ENCODE data around the gene COX7A1.
"Not testable (repeated sequence)": the region's sequence is repeated elsewhere in the genome, so short reads cannot be mapped to it uniquely, and the experiment has no call there.

Gene COX7A1

DNA sequence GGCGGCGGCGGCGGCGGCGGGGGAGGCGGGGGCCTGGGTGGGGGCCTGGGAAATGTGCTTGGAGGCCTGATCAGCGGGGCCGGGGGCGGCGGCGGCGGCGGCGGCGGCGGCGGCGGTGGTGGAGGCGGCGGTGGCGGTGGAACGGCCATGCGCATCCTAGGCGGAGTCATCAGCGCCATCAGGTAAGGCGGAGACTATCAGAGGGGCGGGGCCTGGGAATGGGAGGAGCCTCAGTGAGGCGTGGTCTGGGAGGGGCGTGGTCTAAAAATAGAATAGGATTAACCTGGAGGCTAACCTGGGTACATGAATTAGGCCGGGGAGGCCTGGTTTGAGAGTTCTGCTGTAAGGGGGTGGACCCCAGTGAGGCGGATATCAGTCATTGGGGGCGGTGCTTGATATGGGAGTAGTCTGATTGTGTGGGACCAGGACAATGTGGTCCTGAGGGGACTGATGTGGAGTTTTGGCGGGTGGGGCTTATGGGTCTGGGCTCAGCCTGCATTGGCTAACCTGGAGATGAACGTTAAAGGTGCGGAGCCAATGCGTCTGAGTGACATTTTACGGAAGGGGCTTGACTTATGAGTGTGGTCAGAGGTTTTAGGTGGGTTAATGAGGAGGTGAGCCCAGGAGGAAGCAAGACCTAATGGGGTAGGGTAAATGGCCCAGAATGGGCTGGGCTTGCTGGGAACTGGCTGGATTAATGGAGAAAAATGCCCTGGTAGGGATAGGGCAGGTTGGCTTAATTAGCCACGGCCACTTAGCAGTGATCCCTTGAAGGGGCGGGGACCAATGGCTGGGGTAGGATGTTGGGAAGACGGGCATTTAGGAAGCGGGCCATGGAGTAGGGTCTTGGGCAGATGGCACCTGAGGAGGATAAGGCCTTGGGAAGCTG is 11.0 kb downstream of the COX7A1 start:
- DNase-seq, result peak; percentile 88

DNA sequence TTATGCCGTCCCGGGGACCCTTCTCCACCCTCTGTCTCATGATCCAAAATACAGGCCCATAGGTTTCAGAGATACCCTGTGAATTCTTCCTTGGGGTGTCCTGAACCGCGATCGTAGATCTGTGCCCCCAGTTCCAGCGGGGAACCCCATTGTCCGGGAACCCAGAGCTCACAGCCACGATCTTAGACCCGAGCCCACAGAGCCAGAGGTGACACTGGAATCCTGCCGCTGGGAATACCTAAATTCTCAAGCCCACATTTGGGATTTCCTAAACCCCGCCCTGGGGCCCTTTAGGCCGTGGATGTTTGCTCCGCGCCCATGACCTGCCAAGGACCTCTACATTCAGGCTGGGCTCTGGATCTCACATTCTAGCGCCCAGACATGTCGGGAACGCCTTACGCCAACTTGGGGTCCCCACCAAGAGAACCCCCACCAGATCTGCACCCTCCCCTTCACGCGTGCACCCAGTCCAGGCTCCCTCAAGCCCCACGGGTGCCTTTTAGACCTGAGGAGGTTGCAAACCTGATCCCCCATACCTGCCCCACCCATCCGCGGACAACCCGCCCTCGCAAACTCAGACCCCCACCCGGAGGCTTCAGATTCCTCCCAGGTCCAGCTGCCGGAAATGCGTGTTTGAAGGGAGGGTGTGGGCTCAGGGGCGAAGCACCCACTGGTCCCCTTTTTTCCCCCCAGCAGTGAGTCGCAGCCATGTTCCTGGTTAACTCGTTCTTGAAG is 11.8 kb downstream of the COX7A1 start:
- peak; percentile 55 for DNase-seq

DNA sequence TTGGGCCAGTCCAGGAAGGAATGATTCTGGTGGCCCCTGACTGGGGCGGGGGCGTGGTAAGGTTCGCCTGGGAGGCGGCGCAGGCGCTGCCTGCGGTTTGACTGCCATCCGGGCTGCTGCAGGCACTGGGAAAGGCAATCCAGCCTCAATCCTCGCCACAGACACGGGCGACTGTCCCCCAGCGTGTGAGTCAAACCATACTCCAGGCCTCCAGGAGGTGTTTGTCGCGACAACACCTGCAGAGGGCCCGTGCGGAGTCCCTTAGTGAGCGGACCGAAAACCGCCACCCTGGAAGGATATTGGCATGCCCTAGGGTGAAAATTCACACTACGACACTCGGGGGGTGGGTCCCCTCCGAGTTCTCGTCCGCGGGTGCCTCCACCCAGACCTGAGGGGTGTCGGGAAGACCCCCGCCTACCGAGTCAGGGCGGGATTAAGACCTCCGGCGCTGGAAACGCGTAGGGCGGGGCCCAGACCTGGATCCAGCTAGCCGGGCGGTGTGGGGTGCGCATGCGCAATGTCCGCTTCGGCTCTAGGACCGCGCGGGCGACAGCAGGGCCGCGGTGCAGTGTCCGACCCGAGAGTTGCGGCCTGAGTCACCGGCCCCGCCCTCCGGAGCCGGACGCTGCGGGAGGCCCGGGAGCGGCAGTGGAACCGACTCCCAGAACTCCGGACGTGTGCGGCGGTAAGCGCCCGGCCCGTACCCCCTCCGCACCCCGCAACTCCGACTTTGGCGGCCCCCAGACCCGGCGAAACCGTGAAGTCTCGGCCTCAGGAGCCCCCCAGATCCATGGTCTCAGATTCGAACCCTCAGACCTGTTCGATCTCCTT is 12.6 kb downstream of the COX7A1 start, which contains the start of gene CAPNS1:
Gene CAPNS1, plus strand, starts transcription at position 594 of the 831 bp plus-strand sequence. CDS start 946 bp downstream, outside the sequence.
- peak; percentile 98 for DNase-seq

DNA sequence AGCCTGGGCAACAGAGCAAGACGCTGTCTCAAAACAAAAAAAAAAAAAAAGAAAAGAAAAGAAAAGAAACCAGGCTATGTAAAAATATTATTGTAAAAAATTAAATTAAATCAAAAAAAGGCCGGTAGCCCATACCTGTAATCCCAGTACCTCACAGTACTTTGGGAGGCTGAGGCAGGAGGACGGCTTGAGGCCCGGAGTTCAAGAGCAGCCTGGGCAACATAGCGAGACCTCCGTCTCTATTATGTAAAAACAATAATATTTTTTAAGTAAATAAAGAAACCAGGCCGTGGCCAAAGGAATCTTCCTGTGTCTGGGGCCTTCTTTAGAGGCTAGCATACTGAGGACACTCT is 13.2 kb downstream of the COX7A1 start:
- DNase-seq, result no peak

GRCh38 chr19:36136964-36137686 is 15.1 kb downstream of the COX7A1 start:
- no peak for DNase-seq

GRCh38 chr19:36134867-36135266 is 17.4 kb downstream of the COX7A1 start:
- not testable (repeated sequence) for DNase-seq

GRCh38 chr19:36131221-36131620 is 21.0 kb downstream of the COX7A1 start:
- not testable (repeated sequence) for DNase-seq

GRCh38 chr19:36128392-36128736 is 23.9 kb downstream of the COX7A1 start:
- no peak for DNase-seq

DNA sequence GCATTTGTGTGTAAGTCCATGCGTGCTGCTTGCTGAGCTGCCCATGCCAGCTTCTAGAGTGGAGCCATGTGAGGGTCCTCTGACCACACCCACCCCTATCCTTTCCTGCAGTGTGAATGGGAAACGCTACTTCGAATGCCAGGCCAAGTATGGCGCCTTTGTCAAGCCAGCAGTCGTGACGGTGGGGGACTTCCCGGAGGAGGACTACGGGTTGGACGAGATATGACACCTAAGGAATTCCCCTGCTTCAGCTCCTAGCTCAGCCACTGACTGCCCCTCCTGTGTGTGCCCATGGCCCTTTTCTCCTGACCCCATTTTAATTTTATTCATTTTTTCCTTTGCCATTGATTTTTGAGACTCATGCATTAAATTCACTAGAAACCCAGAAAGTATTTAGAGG is 26.7 kb downstream of the COX7A1 start:
- DNase-seq, result no peak

DNA sequence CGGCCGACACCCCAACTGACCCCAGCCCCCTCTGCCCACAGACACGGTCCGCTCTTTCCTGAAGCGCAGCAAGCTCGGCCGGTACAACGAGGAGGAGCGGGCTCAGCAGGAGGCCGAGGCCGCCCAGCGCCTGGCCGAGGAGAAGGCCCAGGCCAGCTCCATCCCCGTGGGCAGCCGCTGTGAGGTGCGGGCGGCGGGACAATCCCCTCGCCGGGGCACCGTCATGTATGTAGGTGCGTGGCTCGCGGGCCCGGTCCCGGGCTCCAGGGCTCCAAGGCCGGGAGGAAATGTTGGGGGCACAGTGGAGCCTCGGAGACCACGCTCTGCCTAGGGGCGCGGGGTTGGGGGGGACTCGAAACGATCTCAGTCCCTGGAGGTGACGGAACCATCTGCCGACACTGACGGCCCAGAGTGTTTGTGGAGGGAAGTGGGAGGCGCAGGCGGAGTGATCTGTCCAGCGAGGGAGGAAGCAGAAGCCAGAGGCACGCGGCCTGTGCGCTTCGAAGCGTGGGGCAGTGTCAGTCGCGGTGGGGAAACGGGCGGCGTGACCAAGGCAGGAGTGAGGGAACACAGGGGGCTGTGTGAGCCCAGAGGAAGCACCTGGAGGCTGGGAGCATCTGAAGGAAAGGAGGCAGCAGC is 30.6 kb downstream of the COX7A1 start:
- no peak for DNase-seq

GRCh38 chr19:36120984-36121358 is 31.3 kb downstream of the COX7A1 start:
- no peak for DNase-seq

GRCh38 chr19:36120092-36120983 is 31.9 kb downstream of the COX7A1 start:
- DNase-seq, result no peak

DNA sequence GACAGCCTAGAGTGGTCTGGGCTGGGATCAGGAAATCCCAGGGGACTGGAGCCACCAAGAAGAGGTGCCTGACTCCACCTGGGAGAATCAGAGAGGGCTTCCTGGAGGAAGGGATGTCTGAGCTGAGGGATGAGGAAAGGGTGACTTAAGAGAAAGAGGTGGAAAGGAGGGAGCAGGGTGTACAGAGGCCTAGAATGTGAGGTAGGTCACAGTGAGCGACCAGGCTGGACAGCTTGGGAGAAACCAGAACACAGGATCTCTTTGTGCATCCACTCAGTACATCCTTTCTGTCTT is 36.0 kb downstream of the COX7A1 start:
- DNase-seq, result no peak

DNA sequence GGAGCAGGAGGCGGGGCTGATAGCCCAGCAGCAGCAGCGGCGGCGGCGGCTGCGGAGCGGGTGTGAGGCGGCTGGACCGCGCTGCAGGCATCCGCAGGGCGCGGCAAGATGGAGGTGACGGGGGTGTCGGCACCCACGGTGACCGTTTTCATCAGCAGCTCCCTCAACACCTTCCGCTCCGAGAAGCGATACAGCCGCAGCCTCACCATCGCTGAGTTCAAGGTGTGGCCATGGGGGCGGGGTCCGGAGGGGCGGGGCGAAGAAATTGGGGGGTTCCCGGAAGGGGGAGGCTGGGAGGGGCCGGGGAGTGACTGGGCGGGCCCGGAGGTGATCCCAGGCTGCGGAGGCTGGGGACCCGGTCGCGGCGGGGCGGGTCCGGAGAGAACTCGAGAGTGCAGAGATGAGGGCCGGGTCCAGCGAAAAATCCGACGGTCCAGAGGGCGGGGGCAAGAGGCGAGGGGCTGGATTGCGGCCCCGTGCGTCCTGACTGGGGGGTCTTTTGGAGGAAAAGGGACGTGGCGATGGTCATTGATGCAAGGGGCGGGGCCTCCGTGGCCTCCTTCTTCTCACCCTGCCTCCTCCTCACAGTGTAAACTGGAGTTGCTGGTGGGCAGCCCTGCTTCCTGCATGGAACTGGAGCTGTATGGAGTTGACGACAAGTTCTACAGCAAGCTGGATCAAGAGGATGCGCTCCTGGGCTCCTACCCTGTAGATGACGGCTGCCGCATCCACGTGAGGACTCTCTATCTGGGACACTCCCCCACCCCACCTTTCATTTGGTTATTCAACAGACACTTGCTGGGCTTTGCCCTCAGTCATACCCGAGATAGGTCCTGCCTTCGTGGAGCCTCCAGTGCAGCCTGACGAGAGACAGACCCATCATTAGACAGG is 36.5 kb downstream of the COX7A1 start, which contains the start of gene TBCB:
Gene TBCB, plus strand, starts transcription at position 16 of the 891 bp plus-strand sequence. Its CDS starts 93 bp downstream, at position 109.
- DNase-seq, result no peak

DNA sequence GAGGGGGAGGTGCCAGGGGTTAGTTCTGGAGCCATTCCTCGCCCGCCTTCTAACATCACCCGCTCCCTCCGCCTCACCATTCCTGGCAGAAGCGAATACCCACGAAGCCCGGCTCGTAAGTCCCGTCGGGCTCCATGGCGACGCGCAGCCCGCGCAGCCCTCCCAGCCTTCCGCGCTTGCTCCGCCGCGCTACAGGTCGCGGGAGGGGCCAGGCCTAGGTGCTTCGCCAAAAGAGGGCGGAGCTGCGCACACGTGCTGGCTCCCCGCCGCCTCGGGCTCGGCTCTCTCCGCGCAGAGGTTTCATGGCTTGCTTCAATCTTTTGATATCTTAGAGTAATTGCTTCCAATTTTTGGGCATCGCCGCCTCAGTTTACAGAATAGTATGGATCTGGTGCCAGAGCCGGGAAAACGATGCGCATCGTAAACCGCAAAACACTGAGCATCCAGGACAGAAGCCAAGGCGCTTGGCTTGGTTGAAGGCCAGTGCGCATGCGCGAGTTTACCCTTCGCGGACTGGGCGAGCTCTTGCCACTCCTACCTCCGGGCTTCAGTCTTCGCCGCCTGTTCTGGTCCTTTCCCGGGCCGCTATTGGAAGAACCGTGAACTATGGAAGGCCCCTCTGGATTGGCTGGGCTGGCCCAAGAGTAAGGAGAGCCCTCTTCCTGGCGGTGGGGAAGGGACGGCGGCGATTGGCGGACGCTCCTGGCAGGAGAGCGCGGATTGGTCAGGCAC is 37.4 kb downstream of the COX7A1 start, which contains the start of gene POLR2I:
Gene POLR2I, minus strand, starts transcription at position 155 of the 732 bp plus-strand sequence. Its CDS starts 19 bp downstream, at position 136.
- DNase-seq, result peak; percentile 99

- DNase-seq, result no peak
Observed at GRCh38 chr19:36113894-36114720, 38.1 kb downstream of the COX7A1 start.

- DNase-seq, result no peak
Observed at GRCh38 chr19:36113425-36113824, 38.8 kb downstream of the COX7A1 start.

DNA sequence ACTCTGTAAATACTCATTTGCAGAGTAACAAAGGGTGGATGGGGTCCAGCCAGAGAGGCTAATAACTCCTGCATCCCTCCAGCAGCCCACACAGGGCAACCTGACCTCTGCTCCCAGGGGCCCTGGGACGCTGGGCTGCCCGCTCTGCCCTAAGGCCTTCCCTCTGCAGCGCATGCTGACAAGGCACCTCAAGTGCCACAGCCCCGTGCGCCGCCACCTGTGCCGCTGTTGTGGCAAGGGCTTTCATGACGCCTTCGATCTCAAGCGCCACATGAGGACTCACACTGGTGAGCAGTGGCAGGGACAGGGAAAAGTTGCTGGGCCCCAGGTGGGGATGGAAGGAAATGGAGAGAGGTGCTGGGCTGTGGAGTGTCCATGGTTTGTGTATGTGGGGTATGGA is 39.6 kb downstream of the COX7A1 start:
- DNase-seq, result no peak

Data from right forelimb (tissue), 1 donor.